Measurements from ENCODE around the gene ERC2.

ERC2 gene

GRCh38 chr3:55661141-55661540 lies 807.1 kb downstream of the ERC2 start:
- Histone ChIP-seq H3K36me3 (ENCODE audit: insufficient read depth, low read length) (no peaks in the 10 kb centered on the region), H3K79me2 (ENCODE audit: insufficient read depth, low read length) (no peaks in the 10 kb centered on the region), H3F3A (ENCODE audit: low read depth) (no peaks in the 10 kb centered on the region), H2AFZ (ENCODE audit: low read length) (no peak overlapping the region), H3K9ac (ENCODE audit: low read depth, low read length, poor library complexity, severe bottlenecking) (no peak overlapping the region), H3K4me3 (ENCODE audit: low read length, poor library complexity, severe bottlenecking) (no peak overlapping the region), H3K4me2 (ENCODE audit: low read depth, low read length, poor library complexity, severe bottlenecking) (no peak overlapping the region), H3K4me1 (ENCODE audit: insufficient read depth, low read length, poor library complexity, severe bottlenecking) (no peaks in the 10 kb centered on the region), H3K27me3 (ENCODE audit: insufficient read depth, low read length, poor library complexity, severe bottlenecking) (no peaks in the 10 kb centered on the region), H3K9me2 (replicated peaks; ENCODE audit: low read depth, low read length) (no peaks in the 10 kb centered on the region), H4K20me1 (ENCODE audit: insufficient read depth, low read length, poor library complexity, severe bottlenecking) (no peaks in the 10 kb centered on the region), H3K9me3 (ENCODE audit: insufficient read depth, low read depth, low read length) (no peaks in the 10 kb centered on the region)
- TF ChIP-seq, protein P1, sequence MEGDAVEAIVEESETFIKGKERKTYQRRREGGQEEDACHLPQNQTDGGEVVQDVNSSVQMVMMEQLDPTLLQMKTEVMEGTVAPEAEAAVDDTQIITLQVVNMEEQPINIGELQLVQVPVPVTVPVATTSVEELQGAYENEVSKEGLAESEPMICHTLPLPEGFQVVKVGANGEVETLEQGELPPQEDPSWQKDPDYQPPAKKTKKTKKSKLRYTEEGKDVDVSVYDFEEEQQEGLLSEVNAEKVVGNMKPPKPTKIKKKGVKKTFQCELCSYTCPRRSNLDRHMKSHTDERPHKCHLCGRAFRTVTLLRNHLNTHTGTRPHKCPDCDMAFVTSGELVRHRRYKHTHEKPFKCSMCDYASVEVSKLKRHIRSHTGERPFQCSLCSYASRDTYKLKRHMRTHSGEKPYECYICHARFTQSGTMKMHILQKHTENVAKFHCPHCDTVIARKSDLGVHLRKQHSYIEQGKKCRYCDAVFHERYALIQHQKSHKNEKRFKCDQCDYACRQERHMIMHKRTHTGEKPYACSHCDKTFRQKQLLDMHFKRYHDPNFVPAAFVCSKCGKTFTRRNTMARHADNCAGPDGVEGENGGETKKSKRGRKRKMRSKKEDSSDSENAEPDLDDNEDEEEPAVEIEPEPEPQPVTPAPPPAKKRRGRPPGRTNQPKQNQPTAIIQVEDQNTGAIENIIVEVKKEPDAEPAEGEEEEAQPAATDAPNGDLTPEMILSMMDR (conservative IDR thresholded peaks at IDR 0.05; ENCODE audit: low read length) = no peak
- TF ChIP-seq EZH2phosphoT487 (IDR thresholded peaks at IDR 0.05; ENCODE audit: borderline replicate concordance) = no peak

DNA sequence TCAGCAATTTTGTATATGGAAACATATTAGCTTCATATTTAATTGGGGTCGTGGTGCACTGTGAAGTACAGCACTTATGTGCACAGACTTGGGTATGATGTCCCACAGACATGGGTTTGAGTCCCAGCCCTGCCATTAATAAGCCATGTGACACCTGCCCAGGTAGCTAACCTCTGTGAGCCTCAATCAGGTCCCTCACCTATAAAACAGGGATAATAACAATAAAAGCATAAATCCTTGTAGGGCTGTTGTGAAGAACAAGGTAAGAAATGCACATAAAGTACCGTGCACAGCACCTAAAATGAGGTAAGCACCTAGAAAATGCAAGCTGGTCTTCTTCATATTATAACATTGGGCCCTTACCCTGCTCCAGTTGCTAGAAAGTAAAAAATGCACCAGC lies 807.6 kb downstream of the ERC2 start:
- Histone ChIP-seq H4K20me1 (ENCODE audit: insufficient read depth, low read length, poor library complexity, severe bottlenecking) (no peaks in the 10 kb centered on the region), H3F3A (ENCODE audit: low read depth) (no peaks in the 10 kb centered on the region), H2AFZ (ENCODE audit: low read length) (no peak overlapping the region), H3K4me2 (ENCODE audit: low read depth, low read length, poor library complexity, severe bottlenecking) (no peak overlapping the region), H3K9me2 (replicated peaks; ENCODE audit: low read depth, low read length) (no peaks in the 10 kb centered on the region), H3K4me3 (ENCODE audit: low read length, poor library complexity, severe bottlenecking) (no peak overlapping the region), H3K36me3 (ENCODE audit: insufficient read depth, low read length) (no peaks in the 10 kb centered on the region), H3K27me3 (ENCODE audit: insufficient read depth, low read length, poor library complexity, severe bottlenecking) (no peaks in the 10 kb centered on the region), H3K9me3 (ENCODE audit: insufficient read depth, low read depth, low read length) (no peaks in the 10 kb centered on the region), H3K79me2 (ENCODE audit: insufficient read depth, low read length) (no peaks in the 10 kb centered on the region), H3K9ac (ENCODE audit: low read depth, low read length, poor library complexity, severe bottlenecking) (no peak overlapping the region), H3K4me1 (ENCODE audit: insufficient read depth, low read length, poor library complexity, severe bottlenecking) (no peaks in the 10 kb centered on the region)
- no peak for TF ChIP-seq EZH2phosphoT487 (IDR thresholded peaks at IDR 0.05; ENCODE audit: borderline replicate concordance)
- TF ChIP-seq, protein P1 (conservative IDR thresholded peaks at IDR 0.05; ENCODE audit: low read length) = no peak

GRCh38 chr3:55659701-55660100 lies 808.6 kb downstream of the ERC2 start:
- no peaks in the 10 kb centered on the region for H3K36me3 ChIP-seq (ENCODE audit: insufficient read depth, low read length)
- TF ChIP-seq, protein P1 (conservative IDR thresholded peaks at IDR 0.05; ENCODE audit: low read length) = no peak
- TF ChIP-seq EZH2phosphoT487 (IDR thresholded peaks at IDR 0.05; ENCODE audit: borderline replicate concordance) = no peak

More at GRCh38 chr3:55659701-55660100, 808.6 kb downstream of the ERC2 start:
- Histone ChIP-seq H3K9me2 (replicated peaks; ENCODE audit: low read depth, low read length) (no peaks in the 10 kb centered on the region), H3F3A (ENCODE audit: low read depth) (no peaks in the 10 kb centered on the region), H3K9ac (ENCODE audit: low read depth, low read length, poor library complexity, severe bottlenecking) (no peak overlapping the region), H2AFZ (ENCODE audit: low read length) (no peak overlapping the region), H3K4me2 (ENCODE audit: low read depth, low read length, poor library complexity, severe bottlenecking) (no peak overlapping the region), H3K4me1 (ENCODE audit: insufficient read depth, low read length, poor library complexity, severe bottlenecking) (peaks cover 3% of the 10 kb centered on the region), H3K9me3 (ENCODE audit: insufficient read depth, low read depth, low read length) (no peaks in the 10 kb centered on the region), H3K4me3 (ENCODE audit: low read length, poor library complexity, severe bottlenecking) (no peak overlapping the region), H3K27me3 (ENCODE audit: insufficient read depth, low read length, poor library complexity, severe bottlenecking) (no peaks in the 10 kb centered on the region), H4K20me1 (ENCODE audit: insufficient read depth, low read length, poor library complexity, severe bottlenecking) (no peaks in the 10 kb centered on the region), H3K79me2 (ENCODE audit: insufficient read depth, low read length) (no peaks in the 10 kb centered on the region)
